HEK293T (cell line): ENCODE results near the gene MRFAP1.

Experiments used
- FOXK2 ChIP-seq: fragments of 450-650 bp; IDR thresholded peaks from 2 replicates; pipeline ENCODE4 v1.6.1; 2016; ENCODE audit warnings: mild to moderate bottlenecking
- LEF1 ChIP-seq: fragments of 450-650 bp; IDR thresholded peaks from 2 replicates; pipeline ENCODE4 v1.6.1; 2017; ENCODE audit warnings: mild to moderate bottlenecking, borderline replicate concordance
- NFRKB ChIP-seq: fragments of 450-650 bp; IDR thresholded peaks from 2 replicates; pipeline ENCODE4 v1.6.1; 2016; ENCODE audit warnings: mild to moderate bottlenecking, moderate library complexity
- SP1 ChIP-seq: fragments of 450-650 bp; IDR thresholded peaks from 2 replicates; pipeline ENCODE4 v1.6.1; 2017
- SUZ12 ChIP-seq: fragments of 450-650 bp; IDR thresholded peaks from 2 replicates; pipeline ENCODE4 v1.6.1; 2016; ENCODE audit warnings: mild to moderate bottlenecking

GRCh38 chr4:6632125-6632524 lies 8.4 kb upstream of the MRFAP1 start:
- TF ChIP-seq NFRKB (no peak), SP1 (no peak), LEF1 (no peak), SUZ12 (no peak), FOXK2 (no peak)
